ENCODE results near the gene PDP2.

- TF ChIP-seq, protein P1, sequence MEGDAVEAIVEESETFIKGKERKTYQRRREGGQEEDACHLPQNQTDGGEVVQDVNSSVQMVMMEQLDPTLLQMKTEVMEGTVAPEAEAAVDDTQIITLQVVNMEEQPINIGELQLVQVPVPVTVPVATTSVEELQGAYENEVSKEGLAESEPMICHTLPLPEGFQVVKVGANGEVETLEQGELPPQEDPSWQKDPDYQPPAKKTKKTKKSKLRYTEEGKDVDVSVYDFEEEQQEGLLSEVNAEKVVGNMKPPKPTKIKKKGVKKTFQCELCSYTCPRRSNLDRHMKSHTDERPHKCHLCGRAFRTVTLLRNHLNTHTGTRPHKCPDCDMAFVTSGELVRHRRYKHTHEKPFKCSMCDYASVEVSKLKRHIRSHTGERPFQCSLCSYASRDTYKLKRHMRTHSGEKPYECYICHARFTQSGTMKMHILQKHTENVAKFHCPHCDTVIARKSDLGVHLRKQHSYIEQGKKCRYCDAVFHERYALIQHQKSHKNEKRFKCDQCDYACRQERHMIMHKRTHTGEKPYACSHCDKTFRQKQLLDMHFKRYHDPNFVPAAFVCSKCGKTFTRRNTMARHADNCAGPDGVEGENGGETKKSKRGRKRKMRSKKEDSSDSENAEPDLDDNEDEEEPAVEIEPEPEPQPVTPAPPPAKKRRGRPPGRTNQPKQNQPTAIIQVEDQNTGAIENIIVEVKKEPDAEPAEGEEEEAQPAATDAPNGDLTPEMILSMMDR (IDR thresholded peaks at IDR 0.05; ENCODE audit: low read depth, low read length, poor library complexity, severe bottlenecking): no peak
- no peak for TF ChIP-seq EZH2phosphoT487 (IDR thresholded peaks at IDR 0.05; ENCODE audit: borderline replicate concordance, low read length)
Measured at GRCh38 chr16:66869424-66869823, 10.9 kb upstream of the PDP2 start.
